Brain pericyte (primary cell): Measurements from ENCODE around the gene ECI1.
A peak's percentile ranks its signal among the peaks of the same experiment; 100 is the strongest.
"Not testable (repeated sequence)": the region's sequence is repeated elsewhere in the genome, so short reads cannot be mapped to it uniquely, and the experiment has no call there.

Experiments used
- DNase-seq: peaks from one replicate; pipeline ENCODE4 v3.0.0-alpha.2; 2012; ENCODE audit warnings: low read depth, low spot score

Gene ECI1

DNA sequence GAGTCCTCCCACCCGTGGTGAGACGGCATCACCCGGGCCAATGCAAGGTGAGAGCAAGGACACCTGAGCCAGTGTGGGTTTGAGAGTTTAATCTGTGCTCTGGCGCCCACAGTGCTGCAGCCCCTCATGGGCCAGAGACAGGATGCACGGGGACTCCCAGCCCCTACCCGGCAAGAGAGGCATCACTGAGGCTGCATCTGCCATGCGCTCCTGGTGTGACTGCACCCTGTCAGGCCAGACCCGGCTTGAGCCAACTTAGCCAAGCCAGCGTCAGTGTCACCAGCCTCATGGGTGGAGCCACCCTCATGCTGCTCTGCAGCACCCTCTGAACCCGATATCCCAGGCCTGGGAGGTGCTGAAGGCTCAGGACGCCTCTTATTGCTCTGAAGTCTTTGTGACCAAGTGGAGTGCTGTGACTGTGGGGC, 39.5 kb downstream of the ECI1 start:
- DNase-seq = no peak

- no peak for DNase-seq
Observed at GRCh38 chr16:2210386-2211365, 40.7 kb downstream of the ECI1 start, which contains the start of gene BRICD5. TSS of gene BRICD5 (minus strand) at chr16:2210863. CDS start at chr16:2210833, 30 bp downstream.

- DNase-seq = no peak
Observed at GRCh38 chr16:2210009-2210332, 41.4 kb downstream of the ECI1 start.

GRCh38 chr16:2209258-2210008, 42.0 kb downstream of the ECI1 start:
- DNase-seq = no peak

GRCh38 chr16:2208772-2209171, 42.6 kb downstream of the ECI1 start:
- DNase-seq = no peak

- DNase-seq = no peak
Observed at GRCh38 chr16:2208308-2208707, 43.1 kb downstream of the ECI1 start.

DNA sequence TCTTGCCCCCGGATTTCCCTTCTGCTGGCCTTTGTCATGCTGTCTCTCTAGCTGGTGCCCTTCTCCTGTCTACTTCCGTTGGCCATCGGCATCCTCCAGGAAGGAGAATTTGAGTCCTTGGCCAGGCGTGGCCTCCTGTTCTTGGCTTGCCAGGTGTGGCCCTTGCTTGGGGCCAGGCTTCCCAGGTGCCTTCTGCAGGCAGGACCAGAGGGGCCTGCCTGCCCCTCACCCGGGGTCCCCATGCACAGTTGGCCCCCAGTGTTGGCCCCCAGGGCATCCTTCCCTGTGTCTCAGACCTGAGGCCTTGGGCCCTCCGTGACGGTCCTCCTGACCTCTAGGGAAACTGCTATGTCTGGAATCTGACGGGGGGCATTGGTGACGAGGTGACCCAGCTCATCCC, 43.5 kb downstream of the ECI1 start:
- DNase-seq = no peak

GRCh38 chr16:2206780-2207433, 44.5 kb downstream of the ECI1 start:
- no peak for DNase-seq

GRCh38 chr16:2206420-2206779, 45.0 kb downstream of the ECI1 start:
- no peak for DNase-seq

DNA sequence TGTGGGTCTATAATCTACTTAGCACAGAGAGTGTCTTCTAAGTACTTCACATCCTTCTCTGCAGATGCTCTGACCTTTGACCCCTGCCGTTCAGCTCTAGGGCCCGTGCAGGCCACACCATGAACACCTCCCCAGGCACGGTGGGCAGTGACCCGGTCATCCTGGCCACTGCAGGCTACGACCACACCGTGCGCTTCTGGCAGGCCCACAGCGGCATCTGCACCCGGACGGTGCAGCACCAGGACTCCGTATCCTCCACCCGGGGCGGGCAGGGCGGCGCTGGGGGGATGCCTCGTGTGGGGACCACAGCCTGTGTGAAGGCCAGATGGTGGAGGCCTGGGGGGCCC, 45.4 kb downstream of the ECI1 start:
- no peak for DNase-seq

GRCh38 chr16:2205104-2205966, 46.1 kb downstream of the ECI1 start, which contains the start of gene MLST8:
TSS of gene MLST8 (plus strand) at chr16:2205454. CDS start at chr16:2206086, 632 bp downstream.
- DNase-seq = peak; percentile 73

DNA sequence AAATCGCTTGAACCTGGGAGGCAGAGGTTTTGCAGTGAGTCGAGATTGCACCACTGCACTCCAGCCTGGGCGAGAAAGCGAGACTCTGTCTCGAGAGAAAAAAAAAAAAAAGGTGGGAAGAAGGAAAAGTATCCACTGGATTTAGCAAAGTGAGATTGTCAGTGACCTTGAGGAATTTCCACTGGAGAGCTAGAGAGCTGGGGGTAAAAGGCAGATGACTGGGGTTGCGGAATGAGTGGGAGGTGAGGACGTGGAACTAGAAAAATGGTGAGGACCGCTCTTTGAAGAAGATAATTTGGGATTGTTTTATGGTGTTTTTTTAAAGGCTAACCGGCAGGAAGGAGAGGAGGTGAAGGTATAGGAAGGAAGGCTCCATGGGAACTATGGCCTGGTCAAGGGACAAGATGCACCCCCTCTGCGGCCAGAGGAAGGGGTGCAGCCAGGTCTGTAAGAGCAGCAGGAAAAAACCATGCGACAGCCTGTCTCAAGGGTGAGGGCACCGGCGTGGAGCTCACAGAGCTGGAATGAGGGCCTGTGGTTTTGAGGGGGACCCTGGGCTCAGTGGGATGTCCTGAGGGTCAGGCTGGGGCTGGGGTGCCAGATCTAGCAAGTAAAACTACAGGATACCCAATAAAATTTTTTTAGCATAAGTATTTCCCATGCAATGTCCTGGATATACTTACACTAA, 46.8 kb downstream of the ECI1 start:
- DNase-seq = no peak

GRCh38 chr16:2203119-2203688, 48.2 kb downstream of the ECI1 start:
- not testable (repeated sequence) for DNase-seq

DNA sequence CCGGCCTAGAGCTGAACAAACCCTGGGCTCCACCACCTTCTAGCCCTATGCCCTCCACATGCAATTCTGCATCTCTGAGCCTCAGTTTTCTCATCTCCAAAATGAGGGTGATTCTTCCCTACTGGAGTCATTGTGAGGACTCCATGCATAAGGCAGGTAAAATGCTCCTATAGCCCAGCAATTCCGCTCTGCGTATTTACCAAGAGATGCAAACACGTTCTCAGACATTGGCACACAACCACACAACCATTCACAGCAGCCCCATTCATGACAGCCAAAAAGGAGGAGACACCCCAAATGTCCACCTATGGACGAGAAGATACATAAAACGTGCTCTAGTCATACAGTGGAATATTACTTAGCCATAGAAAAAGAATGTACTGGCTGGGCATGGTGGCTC, 51.1 kb downstream of the ECI1 start:
- no peak for DNase-seq

DNA sequence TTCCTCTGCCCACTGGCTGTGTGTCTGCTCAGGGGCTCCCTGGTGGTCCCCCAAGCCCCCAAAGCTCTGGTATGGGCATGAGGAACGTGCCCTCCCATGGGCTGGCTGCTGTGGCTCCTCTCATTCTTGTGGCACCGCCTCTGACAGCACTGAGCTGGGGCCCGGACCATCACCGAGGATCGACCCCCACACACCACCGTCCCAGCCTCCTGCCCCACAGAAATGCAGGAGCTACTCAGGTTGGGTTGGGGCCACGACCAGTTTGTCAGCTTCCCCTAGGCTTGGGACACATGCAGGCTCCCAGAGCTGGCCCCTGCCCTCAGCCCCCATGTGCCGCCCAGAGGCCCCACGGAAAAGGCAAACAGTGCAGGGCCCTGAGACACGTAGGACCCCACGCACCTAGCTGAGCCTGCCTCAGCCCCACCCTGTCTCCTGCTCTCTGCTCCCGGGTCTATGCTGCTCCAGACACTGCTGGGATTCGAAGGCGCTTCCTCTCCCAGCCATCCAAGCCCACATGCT, 51.7 kb downstream of the ECI1 start:
- DNase-seq = no peak

GRCh38 chr16:2199095-2199494, 52.3 kb downstream of the ECI1 start:
- no peak for DNase-seq

DNA sequence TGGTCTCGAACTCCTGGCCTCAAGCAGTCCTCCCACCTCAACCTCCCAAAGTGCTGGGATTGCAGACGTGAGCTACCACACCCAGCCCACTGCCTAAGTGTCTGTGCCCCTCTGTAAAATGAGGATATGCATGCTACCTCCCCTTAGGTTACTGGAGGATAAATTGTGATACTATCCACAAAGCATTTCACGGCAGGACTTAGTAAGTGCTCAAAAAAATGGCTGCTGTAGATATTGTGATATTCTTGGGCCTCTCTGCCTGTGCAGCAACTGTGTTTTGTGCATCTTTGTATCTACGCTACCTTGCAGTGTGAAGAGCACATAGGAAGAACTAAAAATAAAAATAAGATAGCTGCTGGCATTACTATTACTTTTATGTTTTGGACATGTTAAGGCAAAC, 53.1 kb downstream of the ECI1 start:
- no peak for DNase-seq

- no peak for DNase-seq
Observed at GRCh38 chr16:2197765-2198164, 53.6 kb downstream of the ECI1 start.

GRCh38 chr16:2196981-2197511, 54.3 kb downstream of the ECI1 start:
- DNase-seq = no peak
